ENCODE data around the gene PDGFC. TPM values are rescaled to one million over a fixed set of nuclear protein-coding genes. Genes with fewer than 3 reads are reported as not detected.

PDGFC gene
- total and polyA plus RNA-seq, 2 of the 8 experiments (the other 6 are each of a cell fraction or from before 2014, with no cell fraction given), result 0.65 to 2.7 TPM

DNA sequence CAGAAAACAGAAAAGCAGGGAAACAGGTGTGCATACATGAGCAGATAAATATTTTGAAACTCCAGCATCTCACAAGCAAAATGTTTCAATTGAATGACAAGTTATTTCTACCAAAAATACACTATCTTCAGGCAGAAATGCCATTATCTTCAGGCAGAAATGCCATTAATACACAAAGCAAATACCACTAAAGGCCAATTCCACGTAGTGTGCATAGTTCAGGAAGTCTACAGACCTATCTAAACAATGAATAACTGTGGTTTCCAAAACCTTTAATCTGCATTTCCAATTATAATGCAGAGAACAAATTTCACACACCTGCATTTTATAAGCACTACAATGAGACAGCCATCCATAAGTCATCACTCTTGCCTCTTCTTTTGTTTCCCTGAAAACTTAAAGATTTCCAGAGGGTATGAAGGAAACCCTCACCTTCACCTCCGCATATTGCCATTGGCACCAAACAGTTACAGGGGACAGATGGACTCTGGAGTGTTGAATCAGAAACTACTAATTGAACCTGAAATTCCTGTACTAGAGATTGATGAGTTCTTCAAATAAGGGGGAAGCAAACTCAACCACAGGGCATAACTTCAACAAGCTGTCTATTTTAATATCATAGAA lies 179.0 kb downstream of the PDGFC start:
- no peaks in the 10 kb centered on the region for H3K9me3 ChIP-seq (ENCODE audit: insufficient read depth in 2 of 2, low read depth in 1 of 2, low read length in 1 of 2)
- H4K91ac ChIP-seq (replicated peaks; ENCODE audit: insufficient read length, low read length), result no peak overlapping the region
- H4K20me1 ChIP-seq (replicated peaks in 1 of 2; ENCODE audit: control insufficient read depth in 1 of 2, insufficient read depth in 2 of 2, low read length in 2 of 2), result no peaks in the 10 kb centered on the region
- H4K8ac ChIP-seq (ENCODE audit: extremely low read depth, insufficient read depth, low read length), result no peak overlapping the region
- H2BK120ac ChIP-seq (replicated peaks; ENCODE audit: low read depth, low read length), result no peak overlapping the region
- H3K36me3 ChIP-seq (ENCODE audit: control insufficient read depth in 2 of 4, insufficient read depth in 4 of 4, low read length in 3 of 4), result no peaks in the 10 kb centered on the region
- H3K18ac ChIP-seq (ENCODE audit: extremely low read depth, low read length), result no peak overlapping the region
- no peak overlapping the region for H3K56ac ChIP-seq (replicated peaks; ENCODE audit: insufficient read length, low read depth, low read length)
- no peak overlapping the region for H2BK20ac ChIP-seq (ENCODE audit: low read length)
- FAIRE-seq (no peak), DNase-seq (ENCODE audit: low read depth in 1 of 2, low spot score in 2 of 2) (no peak)
- no peaks in the 10 kb centered on the region for H3K23me2 ChIP-seq (ENCODE audit: low read depth, low read length)
- no peak overlapping the region for H2AK5ac ChIP-seq (ENCODE audit: low read depth, low read length)
- no peaks in the 10 kb centered on the region for H3K79me2 ChIP-seq (ENCODE audit: control insufficient read depth in 1 of 2, insufficient read depth in 2 of 2, low read length in 2 of 2)
- H3K9ac ChIP-seq (replicated peaks in 1 of 4; ENCODE audit: extremely low read depth in 1 of 4, low read depth in 3 of 4, low read length in 3 of 4), result no peak overlapping the region
- no peak overlapping the region for H3K27ac ChIP-seq (ENCODE audit: low read depth, low read length)
- no peak overlapping the region for H3K4me2 ChIP-seq (ENCODE audit: insufficient read depth in 1 of 2, low read depth in 2 of 2, low read length in 2 of 2)
- no peak overlapping the region for H3K14ac ChIP-seq (ENCODE audit: insufficient read length)
- CTCF ChIA-PET (ENCODE audit: partially characterized antibody), result no interaction called here
- no peak overlapping the region for H3K23ac ChIP-seq (ENCODE audit: insufficient read length)
- H2BK12ac ChIP-seq (ENCODE audit: low read depth, low read length), result no peak overlapping the region
- H2AFZ ChIP-seq (ENCODE audit: low read length), result no peak overlapping the region
- POLR2A ChIA-PET (ENCODE audit: partially characterized antibody), result no interaction called here
- H3K27me3 ChIP-seq (replicated peaks in 1 of 4; ENCODE audit: control insufficient read depth in 3 of 4, extremely low read depth in 1 of 4, insufficient read depth in 3 of 4, low read length in 3 of 4), result peaks cover 0 to 1% (median 0%) of the 10 kb centered on the region in 4 experiments; a peak in 1 of 7 replicates
- no peak overlapping the region for H4K5ac ChIP-seq (ENCODE audit: insufficient read length, low read depth, low read length)
- no peaks in the 10 kb centered on the region for H3K79me1 ChIP-seq (ENCODE audit: low read depth, low read length)
- H3K4ac ChIP-seq (replicated peaks; ENCODE audit: insufficient read length, low read depth, low read length), result no peak overlapping the region
- no peak overlapping the region for H2BK5ac ChIP-seq (ENCODE audit: low read depth, low read length)
- H3K4me3 ChIP-seq (ENCODE audit: extremely low read depth in 1 of 4, insufficient read depth in 2 of 4, low read depth in 3 of 4, low read length in 4 of 4), result no peak overlapping the region
- WGBS, 2 experiments (ENCODE audit: extremely low coverage in 1 of 2, insufficient coverage in 1 of 2, insufficient read length in 1 of 2, insufficient replicate concordance in 2 of 2, low coverage in 1 of 2, low lambda C conversion rate in 2 of 2, missing lambda C conversion rate in 1 of 2), result 78% methylated on average over 2 of the region's 2 CpGs; no CpG with 5 or more reads in 1 of the 2 experiments
- H2BK15ac ChIP-seq (ENCODE audit: low read length), result no peak overlapping the region
- H3K4me1 ChIP-seq (replicated peaks in 1 of 4; ENCODE audit: control insufficient read depth in 3 of 4, insufficient read depth in 4 of 4, low read length in 3 of 4), result peaks cover 0 to 4% (median 0%) of the 10 kb centered on the region in 4 experiments; a peak in 2 of 7 replicates
- TF ChIP-seq CEBPB (IDR thresholded peaks at IDR 0.05; ENCODE audit: low read depth, low read length) (no peak), ATF2 (IDR thresholded peaks at IDR 0.05; ENCODE audit: low read length) (no peak), SP4 (IDR thresholded peaks at IDR 0.05; ENCODE audit: low read length) (no peak), KDM1A (IDR thresholded peaks at IDR 0.05; ENCODE audit: borderline replicate concordance, low read length) (no peak), MAX (IDR thresholded peaks at IDR 0.05) (no peak), CHD2 (IDR thresholded peaks at IDR 0.05; ENCODE audit: low read length) (no peak), CHD1 (IDR thresholded peaks at IDR 0.05; ENCODE audit: low read depth, low read length) (no peak), CTBP2 (IDR thresholded peaks at IDR 0.05; ENCODE audit: borderline replicate concordance, insufficient read depth, insufficient read length, low read length) (no peak), CBX8 (IDR thresholded peaks at IDR 0.05; ENCODE audit: borderline replicate concordance, low read depth, low read length) (no peak), POLR2A (IDR thresholded peaks at IDR 0.05; ENCODE audit: control extremely low read depth in 1 of 2, low read depth in 2 of 2, low read length in 2 of 2) (no peak), BRCA1 (IDR thresholded peaks at IDR 0.05; ENCODE audit: low read depth, low read length) (no peak), HDAC6 (IDR thresholded peaks at IDR 0.05; ENCODE audit: low read depth, low read length) (no peak), TBP (IDR thresholded peaks at IDR 0.05; ENCODE audit: low read depth, low read length) (no peak)
